Glomerular endothelial cell (primary cell): ENCODE measurements around the gene ALDH16A1. TPM values are rescaled to one million over a fixed set of nuclear protein-coding genes. Genes with fewer than 3 reads are reported as not detected.
"Not testable (repeated sequence)": the region's sequence is repeated elsewhere in the genome, so short reads cannot be mapped to it uniquely, and the experiment has no call there.

Experiments
- DNase-seq: peaks from one replicate; pipeline ENCODE4 v3.0.0-alpha.2; 2011; ENCODE audit warnings: low read depth, low spot score; ENCODE audit errors: extremely low read depth
- total RNA-seq: library from RNA; depleted of rRNA; stranded (reverse); fragments of >200 nt; gene quantifications from 2 replicates; pipeline ENCODE4 v1.2.3, GENCODE V29; 2015

Gene ALDH16A1
- total RNA-seq, 1 donor from 2014 or later = 50.8 TPM

DNA sequence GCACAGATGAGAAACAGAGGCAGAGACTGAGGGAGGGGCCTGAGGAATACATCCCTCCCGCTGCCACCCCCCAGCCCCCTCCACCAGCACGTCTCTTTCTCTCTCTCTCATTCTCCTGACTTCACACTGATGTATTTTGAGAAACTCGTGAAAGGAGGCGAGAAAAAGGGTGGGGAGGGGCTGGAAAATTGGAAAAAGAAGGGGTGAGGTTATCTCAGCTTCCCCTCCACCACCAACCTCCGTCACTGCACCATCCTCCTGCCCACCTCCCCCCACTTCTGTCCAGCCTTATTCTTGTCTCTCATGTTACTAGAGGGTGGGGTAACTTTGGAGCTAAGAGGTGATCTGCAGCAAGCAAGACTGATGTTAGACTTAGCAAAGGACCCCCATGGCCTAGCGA lies 13.2 kb upstream of the ALDH16A1 start:
- DNase-seq = no peak

DNA sequence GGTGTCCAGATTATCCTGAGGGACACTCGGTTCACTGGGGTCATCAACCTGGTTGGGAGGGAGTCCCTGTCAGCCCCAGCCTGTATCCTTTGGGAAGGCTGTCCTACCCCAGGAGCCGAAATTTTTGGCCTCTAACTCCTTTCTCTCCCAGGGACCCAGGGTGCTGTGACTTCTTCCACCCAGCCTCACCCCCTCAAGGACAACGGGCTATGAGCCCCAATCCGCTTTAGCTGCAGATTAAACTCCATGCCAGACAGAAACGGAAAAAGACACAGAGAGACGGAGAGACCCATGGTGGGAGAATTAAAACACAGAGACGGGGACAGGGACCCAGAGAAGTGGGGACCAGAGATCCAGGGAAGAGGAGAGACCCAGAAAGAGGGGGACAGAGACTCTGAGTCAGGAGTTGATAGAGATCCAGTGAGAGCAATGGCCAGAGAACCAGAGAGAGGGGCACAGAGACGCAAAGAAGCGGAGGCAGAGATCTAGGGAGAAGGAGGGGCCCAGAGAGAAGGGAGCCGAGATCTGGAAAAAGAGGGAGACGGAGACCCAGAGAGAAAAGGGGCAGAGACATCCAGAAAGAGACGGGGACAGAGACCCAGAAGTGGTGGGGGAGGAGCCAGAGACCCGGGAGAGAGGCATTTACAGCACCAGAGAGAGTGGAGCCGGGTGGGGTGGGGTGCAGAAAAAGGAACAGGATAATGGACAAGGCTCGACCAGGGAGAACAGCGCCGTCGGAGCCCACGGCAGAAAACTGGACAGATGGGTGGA lies 12.4 kb upstream of the ALDH16A1 start:
- no peak for DNase-seq

DNA sequence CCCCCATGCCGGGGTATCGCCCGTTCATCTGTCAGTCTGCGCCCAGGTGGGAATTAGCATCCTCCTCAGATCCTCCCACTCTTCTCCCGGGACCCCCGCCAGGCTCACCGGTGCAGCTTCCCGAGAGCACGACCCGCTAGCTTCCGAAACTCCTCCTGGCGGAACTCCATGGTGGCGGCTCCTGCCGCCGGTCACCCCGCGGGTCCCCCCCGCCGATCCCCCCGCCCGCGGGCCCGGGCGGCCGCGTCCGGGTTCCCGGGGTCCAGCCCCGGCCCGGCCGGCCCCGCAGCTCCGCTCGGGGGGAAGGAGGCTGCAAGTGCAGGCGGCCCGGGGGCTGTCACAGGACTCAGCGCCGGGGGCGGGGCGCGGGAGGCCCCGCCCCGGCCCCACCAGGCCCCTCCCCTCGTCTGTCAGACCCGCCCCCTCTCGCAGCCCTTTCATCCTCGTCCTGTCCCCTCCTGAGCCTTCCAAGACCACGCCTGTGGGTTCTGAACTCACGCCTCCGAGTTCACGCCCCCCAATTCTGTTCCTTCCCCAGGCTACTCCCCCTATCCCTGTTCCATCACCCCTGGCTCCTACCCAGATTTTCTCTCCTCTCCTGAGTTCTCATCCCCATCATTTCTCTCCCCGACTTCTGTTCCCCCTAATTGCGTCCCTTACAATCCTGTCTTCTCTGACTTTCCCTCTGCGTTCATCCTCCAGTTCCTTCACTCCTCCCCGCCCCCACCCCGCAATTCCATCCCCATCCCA lies 11.6 kb upstream of the ALDH16A1 start, which contains the start of gene SLC17A7:
TSS of gene SLC17A7 (minus strand) at position 318 of the 750 bp plus-strand sequence. CDS start at position 170, 148 bp downstream.
- DNase-seq = no peak

DNA sequence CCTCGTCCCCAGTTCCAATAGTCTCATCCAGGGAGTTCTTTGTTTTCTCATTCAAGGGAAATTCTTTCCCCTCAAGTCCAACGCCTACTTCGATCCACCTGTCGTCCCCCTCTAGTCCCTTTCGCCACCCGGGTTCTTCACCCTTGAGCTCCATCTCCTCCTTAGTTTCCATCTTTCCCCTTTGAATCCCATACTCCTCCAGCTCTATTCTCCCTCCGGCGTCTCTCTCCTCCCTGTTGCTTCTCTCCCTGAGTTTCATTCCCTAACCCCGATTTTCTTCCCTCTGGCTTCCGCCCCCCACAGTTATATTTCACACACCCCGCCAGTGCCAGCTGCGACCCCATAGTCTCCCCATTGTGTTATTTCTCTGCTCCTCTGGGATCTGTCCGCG lies 11.1 kb upstream of the ALDH16A1 start:
- no peak for DNase-seq

DNA sequence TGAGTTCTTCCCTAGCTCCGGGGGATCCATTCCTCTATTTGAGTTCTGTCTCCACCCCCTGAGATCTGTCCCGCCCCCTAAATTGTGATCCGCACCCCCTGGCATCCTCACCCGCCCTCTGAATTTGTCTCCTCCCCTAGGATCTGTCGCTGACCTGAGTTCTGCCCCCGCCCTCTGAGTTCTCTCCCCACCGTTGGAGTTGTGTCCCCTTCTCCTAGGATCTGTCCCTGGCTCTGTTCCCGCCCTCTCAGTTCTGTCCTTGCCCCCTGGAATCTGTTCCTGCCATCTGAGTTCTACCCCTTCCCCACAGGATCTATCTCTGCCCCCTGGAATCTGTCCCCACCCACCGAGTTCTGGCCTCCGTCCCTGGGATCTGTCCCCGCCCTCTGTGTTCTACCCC lies 10.7 kb upstream of the ALDH16A1 start:
- no peak for DNase-seq

DNA sequence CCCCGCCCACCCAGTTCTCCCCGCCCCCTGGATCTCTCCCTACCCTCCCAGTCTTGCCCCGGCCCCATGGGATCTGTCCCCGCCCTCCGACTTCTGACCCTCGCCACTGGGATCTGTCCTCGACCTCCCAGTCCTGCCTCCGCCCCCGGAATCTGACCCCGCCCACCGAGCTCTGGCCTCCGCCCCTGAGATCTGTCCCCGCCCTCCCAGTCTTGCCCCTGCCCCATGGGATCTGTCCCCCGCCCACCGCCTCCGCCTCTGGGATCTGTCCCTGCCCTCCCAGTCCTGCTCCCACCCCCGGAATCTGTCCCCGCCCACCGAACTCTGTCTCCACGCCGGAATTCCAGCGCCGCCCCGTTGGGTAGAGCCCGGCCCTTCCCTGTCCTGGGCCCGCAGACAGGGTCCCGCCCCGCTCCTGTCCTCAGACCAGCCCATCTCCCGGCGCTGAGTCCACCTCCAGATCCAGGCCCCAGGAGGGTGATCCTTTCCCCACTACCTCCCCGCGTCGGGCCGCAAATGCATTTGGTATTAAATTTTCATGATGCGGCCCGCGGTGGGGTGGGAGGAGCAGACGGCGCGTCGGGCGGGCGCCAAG lies 10.2 kb upstream of the ALDH16A1 start:
- DNase-seq = no peak

DNA sequence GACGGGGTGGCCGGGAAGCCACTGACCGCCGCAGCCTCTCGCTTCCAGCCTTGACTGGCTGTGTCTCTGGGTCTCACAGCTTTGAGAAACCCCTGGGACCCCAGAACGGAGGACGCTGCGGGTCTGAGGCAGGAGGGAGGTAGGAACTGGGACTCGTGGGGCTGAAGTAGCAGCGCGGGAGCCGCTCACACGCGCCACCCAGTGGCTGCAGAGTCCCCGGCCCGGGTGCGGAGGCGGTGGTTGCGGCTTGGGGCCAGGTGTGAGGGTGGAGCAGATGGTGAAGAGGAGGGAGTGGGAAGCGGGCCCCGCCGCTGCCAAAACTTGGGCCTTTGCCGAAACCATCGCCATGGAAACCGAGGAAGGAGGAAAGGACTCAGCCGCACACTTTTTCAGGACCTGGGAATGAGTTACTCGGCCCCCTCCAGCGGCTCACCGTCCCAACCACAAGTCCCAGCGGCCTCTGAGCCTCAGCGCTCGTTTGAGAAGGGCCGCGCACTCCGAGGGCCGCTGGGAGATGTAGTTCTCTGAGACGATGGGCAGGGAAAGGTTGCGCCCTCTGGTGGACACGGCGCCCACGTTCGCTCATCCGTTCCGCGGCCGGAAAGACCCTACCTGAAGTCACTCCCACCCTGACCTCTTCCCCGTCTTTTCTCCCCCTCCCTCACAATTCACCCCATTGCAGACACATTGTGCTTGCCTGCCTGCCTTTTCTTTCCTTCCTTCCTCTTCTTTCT lies 9.5 kb upstream of the ALDH16A1 start:
- DNase-seq = peak; percentile 62

DNA sequence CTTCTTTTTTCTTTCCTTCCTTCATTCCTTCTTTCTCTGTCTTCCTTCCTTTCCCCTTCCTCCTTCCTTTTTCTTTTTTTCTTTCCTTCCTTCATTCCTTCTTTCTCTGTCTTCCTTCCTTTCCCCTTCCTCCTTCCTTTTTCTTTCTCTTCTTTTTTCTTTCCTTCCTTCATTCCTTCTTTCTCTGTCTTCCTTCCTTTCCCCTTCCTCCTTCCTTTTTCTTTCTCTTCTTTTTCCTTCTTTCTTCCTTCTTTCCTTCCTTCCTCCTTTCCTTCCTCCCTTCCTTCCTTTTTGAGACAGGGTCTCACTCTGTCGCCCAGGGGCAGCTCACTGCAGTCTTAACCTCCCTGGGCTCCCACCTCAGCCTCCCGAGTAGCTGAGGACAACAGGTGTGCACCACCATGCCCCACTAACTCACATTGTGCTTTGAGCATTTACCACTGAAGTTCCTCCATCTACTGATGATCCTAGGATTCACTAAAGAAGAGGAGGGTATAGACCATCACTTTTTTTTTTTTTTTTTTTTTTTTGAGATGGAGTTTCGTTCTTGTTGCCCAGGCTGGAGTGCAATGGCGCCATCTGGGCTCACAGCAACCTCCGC lies 8.8 kb upstream of the ALDH16A1 start:
- not testable (repeated sequence) for DNase-seq

DNA sequence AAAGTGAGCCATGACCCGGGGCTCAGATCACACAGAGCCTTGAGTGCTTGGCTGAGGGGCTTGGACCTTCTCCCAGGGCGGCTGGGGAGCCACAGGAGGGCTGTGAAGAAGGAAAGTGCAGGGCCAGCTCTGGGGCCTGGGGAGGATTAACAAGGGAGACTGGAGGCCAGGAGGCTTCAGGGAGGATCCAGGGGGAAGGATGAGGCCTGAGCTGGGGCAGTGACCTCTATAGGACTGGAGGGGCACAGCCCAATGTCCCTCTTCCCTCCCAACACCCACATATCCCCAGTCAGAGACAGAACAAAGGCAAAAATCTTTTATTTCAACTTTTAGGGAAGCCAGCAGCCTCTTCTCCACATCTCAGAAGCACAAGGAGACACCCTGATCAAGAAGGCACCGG lies 7.0 kb upstream of the ALDH16A1 start:
- DNase-seq = no peak

DNA sequence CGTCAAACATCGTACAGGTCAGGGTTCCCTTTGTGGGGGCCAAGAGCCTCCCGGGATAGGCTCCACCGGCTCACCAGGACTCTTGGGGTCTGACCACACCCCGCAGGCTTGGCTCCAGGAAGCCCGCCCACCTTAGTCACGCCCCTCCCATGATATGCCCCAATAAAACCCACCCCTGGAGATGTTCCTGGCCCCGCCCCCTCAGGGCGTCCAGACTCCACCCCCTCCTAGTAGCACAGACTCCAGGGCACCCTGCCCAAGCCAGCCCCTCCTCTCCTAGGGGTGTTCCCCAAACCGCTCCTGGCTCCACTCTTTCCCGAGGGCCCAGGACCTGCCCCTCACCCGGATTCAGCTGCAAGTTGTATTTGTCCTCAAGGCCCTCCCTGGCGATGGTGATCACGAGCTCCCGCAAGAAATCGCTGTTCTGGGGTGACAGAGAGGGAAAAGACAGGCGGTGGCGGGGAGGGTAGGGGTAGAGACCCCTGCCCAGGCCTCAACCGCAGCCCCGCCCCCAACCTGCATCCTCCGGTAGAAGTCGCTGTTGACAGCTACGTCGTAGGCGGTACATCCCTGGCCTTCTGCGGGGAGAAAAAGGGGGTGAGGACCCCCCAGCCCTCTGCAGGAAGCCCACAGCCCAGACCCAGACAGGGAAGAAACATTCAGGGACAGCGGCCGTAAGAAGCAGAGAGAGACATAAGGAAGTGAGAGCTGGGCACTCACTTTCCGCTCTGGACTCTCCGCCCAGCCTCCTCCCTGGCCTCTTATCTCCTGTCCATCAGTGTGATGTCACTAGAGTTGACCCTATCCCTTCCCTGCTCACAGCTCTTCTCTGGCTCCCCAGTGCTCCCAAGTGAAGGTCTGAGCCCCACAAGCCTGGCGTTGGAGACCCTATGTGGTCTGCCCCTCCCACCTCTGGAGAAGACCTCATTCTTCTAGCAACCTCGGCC lies 5.3 kb upstream of the ALDH16A1 start:
- no peak for DNase-seq

DNA sequence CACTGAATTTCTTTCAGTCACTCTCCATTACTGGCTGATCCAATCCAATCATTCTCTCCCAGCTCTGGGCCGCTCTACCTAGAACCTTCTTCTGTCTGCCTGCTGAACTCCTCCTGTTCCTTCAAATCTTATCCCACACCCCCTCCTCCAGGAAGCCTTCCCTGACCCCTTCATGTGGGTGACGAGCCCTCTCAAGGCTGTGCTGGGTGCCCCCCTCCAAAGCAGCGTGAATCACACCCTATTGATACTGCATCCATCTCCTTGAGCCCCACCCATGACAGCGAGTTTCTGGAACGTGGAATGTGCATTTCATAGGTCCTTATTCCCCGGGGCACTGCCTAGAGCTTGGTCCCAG lies 4.6 kb upstream of the ALDH16A1 start:
- no peak for DNase-seq

DNA sequence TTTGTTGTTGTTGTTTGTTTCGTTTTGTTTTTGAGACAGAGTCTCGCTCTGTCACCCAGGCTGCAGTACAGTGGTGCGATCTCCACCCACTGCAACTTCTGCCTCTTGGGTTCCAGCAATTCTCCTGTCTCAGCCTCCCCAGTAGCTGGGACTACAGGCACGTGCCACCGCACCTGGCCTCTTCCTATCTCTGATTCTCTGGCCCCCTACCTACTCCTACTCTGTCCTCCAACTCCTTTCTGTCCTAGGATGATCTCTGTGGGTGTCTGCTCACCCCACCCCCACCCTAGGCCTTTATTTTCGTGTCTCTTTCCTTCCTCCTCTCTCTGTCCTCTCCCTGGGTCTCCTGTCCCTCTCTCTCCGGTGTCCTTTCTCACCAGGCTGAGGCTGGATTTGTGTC lies 2.6 kb upstream of the ALDH16A1 start:
- no peak for DNase-seq

DNA sequence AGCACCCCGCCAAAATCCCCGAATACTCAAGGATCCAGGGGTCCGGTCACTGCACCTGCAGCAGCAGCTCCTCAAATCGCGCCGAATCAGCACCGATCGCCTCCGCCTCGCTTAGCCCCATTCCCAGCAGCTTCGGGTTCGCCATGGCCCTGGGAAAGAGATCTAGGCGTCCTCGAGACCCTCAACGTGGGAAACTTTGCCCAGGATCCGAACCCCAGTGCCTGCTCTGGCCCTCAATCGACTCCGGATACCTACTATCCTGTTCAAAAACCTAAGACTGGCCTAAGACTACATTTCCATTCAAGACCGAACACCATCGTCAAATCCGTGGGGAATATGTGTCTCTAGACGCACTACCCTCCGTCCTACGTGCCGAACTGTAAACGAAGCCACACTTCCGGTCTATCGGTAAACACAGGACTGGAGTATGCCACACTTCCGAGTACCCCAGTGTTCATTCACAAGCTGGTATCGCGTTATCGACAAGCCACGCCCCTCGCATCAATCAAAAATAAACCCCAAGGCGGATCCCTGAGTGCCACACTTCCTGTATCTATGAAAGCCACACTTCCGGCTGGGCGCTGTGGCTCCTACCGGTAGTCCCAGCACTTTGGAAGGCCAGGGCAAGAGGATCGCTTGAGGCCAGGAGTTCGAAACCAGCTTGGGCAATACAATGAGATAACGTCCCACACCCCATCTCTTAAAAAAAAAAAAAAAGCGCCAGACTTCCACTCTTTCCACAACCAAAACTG lies 1.4 kb upstream of the ALDH16A1 start, which contains the start of gene PIH1D1:
TSS of gene PIH1D1 (minus strand) at position 385 of the 752 bp plus-strand sequence. CDS start at position 145, 240 bp downstream.
- DNase-seq = peak; percentile 99

DNA sequence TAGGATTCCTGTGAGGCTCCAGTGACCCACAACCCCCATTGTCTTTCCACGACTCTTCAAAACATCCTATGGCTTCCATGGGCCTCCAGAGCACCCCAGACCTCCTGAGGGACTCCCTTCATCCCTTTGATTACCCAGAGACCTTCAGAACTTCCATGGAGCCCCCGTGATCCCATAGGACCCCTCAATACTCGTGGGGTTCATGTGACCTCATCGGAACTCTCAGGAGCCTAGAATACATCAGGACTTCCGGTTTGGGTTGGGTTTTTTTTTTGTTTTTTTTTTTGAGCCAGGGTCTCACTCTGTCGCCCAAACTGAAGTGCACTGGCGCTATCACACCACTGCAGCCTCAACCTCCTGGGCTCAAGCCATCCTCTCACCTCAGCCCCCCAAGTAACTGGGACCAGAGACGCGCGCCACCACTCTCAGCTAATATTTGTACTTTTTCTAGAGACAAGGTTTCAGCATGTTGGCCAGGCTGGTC lies 774 bp downstream of the ALDH16A1 start:
- DNase-seq = no peak

DNA sequence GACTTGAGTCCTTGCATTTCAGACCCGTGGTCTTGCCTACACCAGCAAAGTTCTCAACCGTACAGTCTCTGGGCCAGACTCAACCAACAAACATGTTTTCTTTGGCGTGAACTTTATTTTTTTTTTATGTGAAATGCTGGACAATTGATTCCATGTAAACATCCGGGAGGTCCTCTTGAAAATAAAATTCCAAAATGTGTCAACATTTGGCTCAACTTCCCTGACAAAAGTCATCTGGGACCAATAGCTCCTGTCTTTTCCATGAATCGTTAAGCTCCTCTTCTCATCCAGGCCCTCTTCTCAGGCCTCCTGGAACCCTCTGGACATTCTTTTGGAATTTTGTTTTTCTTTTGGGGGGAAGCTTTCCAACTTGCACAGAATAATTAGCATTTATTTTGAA lies 2.7 kb downstream of the ALDH16A1 start:
- no peak for DNase-seq

DNA sequence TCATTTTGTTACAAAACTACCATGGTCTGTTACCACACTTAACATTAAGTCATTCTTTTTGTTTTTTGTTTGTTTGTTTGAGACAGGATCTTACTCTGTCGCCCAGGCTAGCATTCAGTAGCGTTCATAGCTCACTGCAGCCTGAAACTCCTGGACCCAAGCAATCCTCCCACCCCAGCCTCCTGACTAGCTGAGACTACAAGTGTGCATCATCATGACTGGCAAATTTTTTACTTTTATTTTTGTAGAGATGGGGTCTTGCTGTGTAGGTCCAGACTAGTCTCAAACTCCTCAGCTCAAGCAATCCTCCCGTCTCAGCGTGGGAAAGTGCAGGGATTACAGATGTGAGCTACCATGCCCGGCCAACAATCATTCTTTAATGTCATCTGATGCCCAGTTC lies 3.3 kb downstream of the ALDH16A1 start:
- DNase-seq = no peak

DNA sequence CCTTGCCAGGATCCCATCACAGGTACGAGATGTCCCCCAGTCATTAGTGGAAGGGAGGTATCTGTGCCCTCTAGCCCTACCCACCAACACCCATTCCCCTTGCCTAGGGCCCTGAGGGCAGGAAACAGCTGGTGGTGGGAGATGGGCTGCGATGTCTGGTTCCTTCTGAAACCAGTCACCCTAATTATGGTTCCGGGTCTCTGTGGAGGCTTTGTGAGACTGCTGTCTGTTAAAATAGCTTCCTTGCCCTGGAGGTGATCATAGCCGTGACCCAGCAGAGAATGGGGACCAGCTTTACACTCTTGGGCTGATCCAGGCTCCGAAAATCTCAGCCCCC lies 5.5 kb downstream of the ALDH16A1 start:
- no peak for DNase-seq

DNA sequence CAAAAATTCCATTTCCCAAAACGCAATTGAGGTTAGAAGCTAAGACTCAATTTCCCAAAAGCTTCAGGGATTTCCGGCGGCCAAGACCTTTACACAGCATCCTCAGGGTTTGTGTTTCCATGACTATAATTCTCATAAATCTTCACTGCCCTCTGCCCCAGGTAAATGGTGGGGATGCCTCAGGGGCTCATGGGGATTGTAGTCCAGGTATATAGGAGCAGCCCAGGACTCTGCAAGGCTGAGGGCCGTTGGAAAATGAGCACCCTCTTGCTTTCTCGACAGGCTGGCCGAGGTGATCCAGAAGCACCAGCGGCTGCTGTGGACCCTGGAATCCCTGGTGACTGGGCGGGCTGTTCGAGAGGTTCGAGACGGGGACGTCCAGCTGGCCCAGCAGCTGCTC lies 6.4 kb downstream of the ALDH16A1 start:
- no peak for DNase-seq

DNA sequence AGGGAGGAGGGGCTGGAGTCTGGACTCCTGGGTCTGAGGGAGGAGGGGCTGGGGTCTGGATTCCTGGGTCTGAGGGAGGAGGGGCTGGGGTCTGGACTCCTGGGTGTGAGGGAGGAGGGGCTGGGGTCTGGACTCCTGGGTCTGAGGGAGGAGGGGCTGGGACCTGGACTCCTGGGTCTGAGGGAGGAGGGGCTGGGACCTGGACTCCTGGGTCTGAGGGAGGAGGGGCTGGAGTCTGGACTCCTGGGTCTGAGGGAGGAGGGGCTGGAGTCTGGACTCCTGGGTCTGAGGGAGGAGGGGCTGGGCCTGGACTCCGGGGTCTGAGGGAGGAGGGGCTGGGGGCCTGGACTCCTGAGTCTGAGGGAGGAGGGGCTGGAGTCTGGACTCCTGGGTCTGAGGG lies 8.1 kb downstream of the ALDH16A1 start:
- not testable (repeated sequence) for DNase-seq
